Sigmoid colon (tissue), 7 donors: ENCODE results near the gene LRRC2. TPM values are rescaled to one million over a fixed set of nuclear protein-coding genes. Genes with fewer than 3 reads are reported as not detected.

Experiments
- DNase-seq: peaks from one replicate; pipeline ENCODE4 v3.0.0-alpha.2; 2019
- H3K27ac ChIP-seq, 4 donors: fragments of 200-600 bp; sonication (generic); one replicate each; pipeline ENCODE4 v1.5.1; 2016 to 2019; ENCODE audit warnings: mild to moderate bottlenecking in 1 of 4
- H3K27me3 ChIP-seq, 3 donors: fragments of 200-600 bp; sonication (generic); one replicate each; pipeline ENCODE4 v1.5.1; 2019; ENCODE audit warnings: mild to moderate bottlenecking in 1 of 3
- H3K36me3 ChIP-seq, 4 donors: fragments of 200-600 bp; sonication (generic); one replicate each; pipeline ENCODE4 v1.5.1; 2016 to 2019
- H3K4me1 ChIP-seq, 4 donors: fragments of 200-600 bp; sonication (generic); one replicate each; pipeline ENCODE4 v1.5.1; 2017 to 2019
- H3K4me3 ChIP-seq, 4 donors: fragments of 200-600 bp; sonication (generic); one replicate each; pipeline ENCODE4 v1.5.1; 2017 to 2019; ENCODE audit warnings: mild to moderate bottlenecking in 2 of 4, moderate library complexity in 1 of 4
- H3K9me3 ChIP-seq, 4 donors: fragments of 200-600 bp in 3 of 4; sonication (generic) in 3 of 4; one replicate each; pipeline versions ENCODE4 v1.5.1 to v1.6.1; 2013 to 2019
- EP300 ChIP-seq, 4 donors: sonication (generic); formaldehyde crosslinking; IDR thresholded peaks; one replicate each; pipeline ENCODE4 v1.6.1; 2017; ENCODE audit warnings: antibody characterized with exemption in 4 of 4
- POLR2A ChIP-seq, 2 donors: fragments of 450-650 bp; IDR thresholded peaks; one replicate each; pipeline ENCODE4 v1.6.1; 2016; ENCODE audit warnings: antibody characterized with exemption in 2 of 2, mild to moderate bottlenecking in 2 of 2, moderate library complexity in 2 of 2
- POLR2AphosphoS5 ChIP-seq, 4 donors: sonication (generic); formaldehyde crosslinking; IDR thresholded peaks; one replicate each; pipeline ENCODE4 v1.6.1; 2017; ENCODE audit warnings: antibody characterized with exemption in 4 of 4
- WGBS, 2 donors: extraction: QIAGEN DNeasy Blood & Tissue Kit; methylation state at CpG; one replicate each; pipeline ENCODE4 v1.1.7; 2013; 5-methylcytosine and 5-hydroxymethylcytosine counted together
- intact Hi-C: fragments of 100-400 bp; cut with DNase I; formaldehyde crosslinking; loops from one replicate; pipeline ENCODE4 v1.15.1; 2023
- polyA plus RNA-seq, 3 donors: library from polyadenylated mRNA; stranded (reverse); fragments of 200-250 nt; gene quantifications; one replicate each; pipeline ENCODE4 v1.2.3, GENCODE V29; 2013
- total RNA-seq, 4 donors: library from RNA; depleted of rRNA; stranded (reverse); fragments of >200 nt; gene quantifications; one replicate each; pipeline ENCODE4 v1.1.0, GENCODE V29; 2016
- TF ChIP-seq, protein P1 (sequence below), 4 experiments: fragments of 450-650 bp in 3 of 4; fragments of 200-600 bp in 1 of 4; IDR thresholded peaks; one replicate each; pipeline ENCODE4 v1.5.1; 2016 to 2019; ENCODE audit warnings: antibody characterized with exemption in 4 of 4, mild to moderate bottlenecking in 3 of 4, moderate library complexity in 2 of 4
- donor health status: healthy with polysubstance abuse.
- donor health status: Bipolar disorder and iron deficiency.
- donor health status: healthy.

LRRC2 gene
- total and polyA plus RNA-seq, 7 donors: 0.46 to 11.1 (median 3.6) TPM

GRCh38 chr3:46612324-46612723, 46.2 kb upstream of the LRRC2 start, which contains the start of gene FAM240A:
FAM240A (plus strand) TSS chr3:46612525; CDS start chr3:46612684, 159 bp downstream.
- Histone ChIP-seq H3K9me3 (no peaks in the 10 kb centered on the region), H3K4me1 (no peaks in the 10 kb centered on the region), H3K36me3 (no peaks in the 10 kb centered on the region), H3K4me3 (no peak within 1 kb of the TSS), H3K27me3 (no peaks in the 10 kb centered on the region), H3K27ac (no peak within 1 kb of the TSS)
- WGBS, 2 donors: 60 to 67% methylated on average over 9 of the region's 9 CpGs
- no peak for DNase-seq
- intact Hi-C loops: no loop called here
- no peak for TF ChIP-seq POLR2A (IDR thresholded peaks at IDR 0.05)
- TF ChIP-seq, protein P1, sequence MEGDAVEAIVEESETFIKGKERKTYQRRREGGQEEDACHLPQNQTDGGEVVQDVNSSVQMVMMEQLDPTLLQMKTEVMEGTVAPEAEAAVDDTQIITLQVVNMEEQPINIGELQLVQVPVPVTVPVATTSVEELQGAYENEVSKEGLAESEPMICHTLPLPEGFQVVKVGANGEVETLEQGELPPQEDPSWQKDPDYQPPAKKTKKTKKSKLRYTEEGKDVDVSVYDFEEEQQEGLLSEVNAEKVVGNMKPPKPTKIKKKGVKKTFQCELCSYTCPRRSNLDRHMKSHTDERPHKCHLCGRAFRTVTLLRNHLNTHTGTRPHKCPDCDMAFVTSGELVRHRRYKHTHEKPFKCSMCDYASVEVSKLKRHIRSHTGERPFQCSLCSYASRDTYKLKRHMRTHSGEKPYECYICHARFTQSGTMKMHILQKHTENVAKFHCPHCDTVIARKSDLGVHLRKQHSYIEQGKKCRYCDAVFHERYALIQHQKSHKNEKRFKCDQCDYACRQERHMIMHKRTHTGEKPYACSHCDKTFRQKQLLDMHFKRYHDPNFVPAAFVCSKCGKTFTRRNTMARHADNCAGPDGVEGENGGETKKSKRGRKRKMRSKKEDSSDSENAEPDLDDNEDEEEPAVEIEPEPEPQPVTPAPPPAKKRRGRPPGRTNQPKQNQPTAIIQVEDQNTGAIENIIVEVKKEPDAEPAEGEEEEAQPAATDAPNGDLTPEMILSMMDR (IDR thresholded peaks at IDR 0.05): no peak
- TF ChIP-seq POLR2AphosphoS5 (IDR thresholded peaks at IDR 0.05): no peak
- no peak for TF ChIP-seq EP300 (IDR thresholded peaks at IDR 0.05)

DNA sequence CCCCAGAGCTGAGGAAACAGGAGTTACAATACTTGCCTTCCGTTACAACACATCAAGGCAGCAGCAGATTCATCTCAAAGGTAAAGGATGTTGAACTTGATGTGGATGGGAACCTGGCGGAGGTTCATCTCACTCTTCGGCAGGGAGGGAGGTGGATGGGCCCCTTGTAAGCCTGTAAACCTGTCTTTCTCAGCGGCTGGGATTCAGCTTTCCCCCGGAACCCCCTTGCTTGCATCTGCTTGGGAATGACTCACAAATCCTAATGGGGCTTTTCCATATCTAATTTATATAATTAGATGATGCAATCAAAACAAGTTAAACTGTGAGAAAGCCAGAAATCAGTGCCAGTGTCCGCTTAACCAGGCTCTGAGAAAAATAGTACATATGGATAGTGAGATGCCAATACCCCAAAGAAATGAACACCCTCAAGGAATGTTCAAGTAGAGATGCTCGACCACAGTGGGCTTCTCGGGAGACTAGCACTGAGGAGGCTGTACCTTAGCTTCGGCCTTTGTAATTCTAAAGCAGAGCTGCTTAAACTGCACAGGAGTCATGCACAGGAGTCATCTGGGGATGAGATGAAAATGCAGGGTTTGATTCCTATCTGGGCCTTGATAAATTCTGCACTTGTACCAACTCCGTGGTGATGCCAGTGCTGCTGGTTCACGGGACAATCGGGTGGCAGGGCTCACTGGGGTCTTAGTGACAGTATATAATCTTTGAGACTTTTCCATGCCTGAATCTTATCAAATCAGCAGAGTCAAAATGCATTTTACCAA, 44.0 kb upstream of the LRRC2 start:
- no peaks in the 10 kb centered on the region for H3K36me3 ChIP-seq
- DNase-seq: no peak
- no peaks in the 10 kb centered on the region for H3K9me3 ChIP-seq
- TF ChIP-seq, protein P1 (IDR thresholded peaks at IDR 0.05): no peak
- TF ChIP-seq POLR2A (IDR thresholded peaks at IDR 0.05) (no peak), EP300 (IDR thresholded peaks at IDR 0.05) (no peak), POLR2AphosphoS5 (IDR thresholded peaks at IDR 0.05) (no peak)
- intact Hi-C loops: no loop called here
- no peaks in the 10 kb centered on the region for H3K4me1 ChIP-seq
- H3K4me3 ChIP-seq: no peak overlapping the region
- no peaks in the 10 kb centered on the region for H3K27me3 ChIP-seq
- H3K27ac ChIP-seq: no peak overlapping the region
- WGBS, 2 donors: 88 to 91% methylated on average over 12 of the region's 12 CpGs

- no peak for TF ChIP-seq EP300 (IDR thresholded peaks at IDR 0.05)
- TF ChIP-seq POLR2AphosphoS5 (IDR thresholded peaks at IDR 0.05): no peak
- TF ChIP-seq POLR2A (IDR thresholded peaks at IDR 0.05): no peak
- TF ChIP-seq, protein P1 (IDR thresholded peaks at IDR 0.05): no peak
- H3K27me3 ChIP-seq: no peaks in the 10 kb centered on the region
- DNase-seq: no peak
- no peaks in the 10 kb centered on the region for H3K4me1 ChIP-seq
- no peak overlapping the region for H3K4me3 ChIP-seq
- H3K9me3 ChIP-seq: no peaks in the 10 kb centered on the region
- WGBS, 2 donors: 84% methylated on average over 5 of the region's 5 CpGs
- H3K36me3 ChIP-seq: no peaks in the 10 kb centered on the region
- no peak overlapping the region for H3K27ac ChIP-seq
- intact Hi-C loops: no loop called here
Observed at GRCh38 chr3:46609212-46609721, 43.2 kb upstream of the LRRC2 start.

GRCh38 chr3:46607603-46608028, 41.5 kb upstream of the LRRC2 start:
- H3K36me3 ChIP-seq: no peaks in the 10 kb centered on the region
- no peak for DNase-seq
- H3K4me1 ChIP-seq: no peaks in the 10 kb centered on the region
- TF ChIP-seq POLR2A (IDR thresholded peaks at IDR 0.05) (no peak), POLR2AphosphoS5 (IDR thresholded peaks at IDR 0.05) (no peak), EP300 (IDR thresholded peaks at IDR 0.05) (no peak)
- TF ChIP-seq, protein P1 (IDR thresholded peaks at IDR 0.05): no peak
- WGBS, 2 donors: 78 to 89% methylated on average over 6 of the region's 6 CpGs
- intact Hi-C loops: no loop called here
- H3K9me3 ChIP-seq: no peaks in the 10 kb centered on the region
- no peak overlapping the region for H3K4me3 ChIP-seq
- no peak overlapping the region for H3K27ac ChIP-seq
- H3K27me3 ChIP-seq: no peaks in the 10 kb centered on the region
